IMR-90 (cell line): ENCODE data around the gene DYRK1A. TPM values are rescaled to one million over a fixed set of nuclear protein-coding genes. Genes with fewer than 3 reads are reported as not detected.
A peak's percentile ranks its signal among the peaks of the same experiment; 100 is the strongest.

ENCODE experiments used
- ATAC-seq: fragments of 200-7000 bp; cut with Tn5 transposase; 2 replicates; pipeline ENCODE4 v1.9.1; 2020; ENCODE audit warnings: low read depth, mild to moderate bottlenecking, moderate library complexity
- BruUV-seq: library from RNA; stranded (reverse); fragments of 400-500 nt; replicated peaks from 2 replicates; lab custom pipeline; 2021; lab: Mats Ljungman, UMichigan
- CTCF ChIA-PET: fragments of 300-600 bp; formaldehyde crosslinking; extraction: SDS; loops from one replicate; lab custom pipeline; 2021; ENCODE audit warnings: antibody characterized with exemption; lab: Yijun Ruan, JAX
- POLR2A ChIA-PET: fragments of 300-600 bp; sonication (Branson Sonifier 250); formaldehyde crosslinking; loops from one replicate; lab custom pipeline; 2022; ENCODE audit warnings: antibody characterized with exemption; ENCODE audit not compliant: unreplicated experiment; lab: Charles Lee
- DNase-seq: peaks from one replicate; pipeline ENCODE4 v3.0.0; 2013
- H2AFZ ChIP-seq: replicated peaks from 2 replicates; pipeline ENCODE3; 2013; ENCODE audit warnings: low read length, mild to moderate bottlenecking; ENCODE audit not compliant: poor library complexity
- H2AK5ac ChIP-seq: 2 replicates; pipeline ENCODE4 v1.6.1; 2013; ENCODE audit warnings: low read depth, low read length, inconsistent platforms
- H2AK9ac ChIP-seq: replicated peaks from 2 replicates; pipeline ENCODE3; 2013; ENCODE audit warnings: mild to moderate bottlenecking, low read depth, low read length, moderate library complexity; ENCODE audit not compliant: poor library complexity
- H2BK120ac ChIP-seq: 2 replicates; pipeline ENCODE4 v1.6.1; 2013; ENCODE audit warnings: low read depth, low read length, inconsistent platforms
- H2BK15ac ChIP-seq: 3 replicates; pipeline ENCODE4 v1.6.1; 2013; ENCODE audit warnings: low read depth, low read length, inconsistent platforms
- H2BK20ac ChIP-seq: 2 replicates; pipeline ENCODE4 v1.6.1; 2013; ENCODE audit warnings: low read depth, mild to moderate bottlenecking, inconsistent platforms, low read length, moderate library complexity
- H2BK5ac ChIP-seq: 2 replicates; pipeline ENCODE4 v1.6.1; 2013; ENCODE audit warnings: mild to moderate bottlenecking, low read depth, low read length, inconsistent platforms; ENCODE audit not compliant: poor library complexity, severe bottlenecking
- H3K14ac ChIP-seq: replicated peaks from 2 replicates; pipeline ENCODE4 v1.6.1; 2013; ENCODE audit warnings: low read depth, low read length, inconsistent platforms
- H3K18ac ChIP-seq: 2 replicates; pipeline ENCODE4 v1.6.1; 2013; ENCODE audit warnings: low read depth, low read length, control low read depth
- H3K23ac ChIP-seq: 2 replicates; pipeline ENCODE4 v1.6.1; 2013; ENCODE audit warnings: low read depth, low read length, inconsistent platforms
- H3K27ac ChIP-seq: 2 replicates; pipeline ENCODE4 v1.5.1; 2013; ENCODE audit warnings: mild to moderate bottlenecking, control low read depth, low read length; ENCODE audit not compliant: insufficient read depth
- H3K27me3 ChIP-seq: 2 replicates; pipeline ENCODE4 v1.6.1; 2013; ENCODE audit warnings: low read length; ENCODE audit not compliant: control insufficient read depth, insufficient read depth
- H3K36me3 ChIP-seq: 2 replicates; pipeline ENCODE4 v1.6.1; 2013; ENCODE audit warnings: low read length, mixed read lengths; ENCODE audit not compliant: control insufficient read depth, insufficient read depth
- H3K4ac ChIP-seq: 2 replicates; pipeline ENCODE4 v1.6.1; 2013; ENCODE audit warnings: low read depth, low read length, inconsistent platforms
- H3K4me1 ChIP-seq: 2 replicates; pipeline ENCODE4 v1.6.1; 2013; ENCODE audit warnings: low read length, mixed read lengths; ENCODE audit not compliant: control insufficient read depth, insufficient read depth
- H3K4me2 ChIP-seq: 2 replicates; pipeline ENCODE4 v1.6.1; 2013; ENCODE audit warnings: low read depth, mild to moderate bottlenecking, control low read depth, low read length, moderate library complexity
- H3K4me3 ChIP-seq: 2 replicates; pipeline ENCODE4 v1.5.1; 2013; ENCODE audit warnings: low read depth, mild to moderate bottlenecking, control low read depth, low read length, moderate library complexity; ENCODE audit not compliant: insufficient read depth
- H3K56ac ChIP-seq: 2 replicates; pipeline ENCODE4 v1.6.1; 2013; ENCODE audit warnings: low read length, inconsistent platforms; ENCODE audit not compliant: insufficient read depth; ENCODE audit errors: extremely low read depth
- H3K79me1 ChIP-seq, 2 experiments: 2 replicates each; pipeline ENCODE4 v1.6.1; 2013; ENCODE audit warnings: low read length in 2 of 2, inconsistent platforms in 1 of 2, low read depth in 1 of 2
- H3K9ac ChIP-seq: 2 replicates; pipeline ENCODE4 v1.6.1; 2013; ENCODE audit warnings: low read depth, low read length, control low read depth
- H3K9me1 ChIP-seq: 2 replicates; pipeline ENCODE4 v1.6.1; 2013; ENCODE audit warnings: low read length, inconsistent platforms; ENCODE audit not compliant: insufficient read depth
- H3K9me3 ChIP-seq: 2 replicates; pipeline ENCODE4 v1.6.1; 2013; ENCODE audit warnings: low read length; ENCODE audit not compliant: control insufficient read depth, insufficient read depth
- H4K20me1 ChIP-seq: 2 replicates; pipeline ENCODE4 v1.6.1; 2013; ENCODE audit warnings: low read length, inconsistent platforms; ENCODE audit not compliant: insufficient read depth
- H4K5ac ChIP-seq: 2 replicates; pipeline ENCODE4 v1.6.1; 2013; ENCODE audit warnings: mild to moderate bottlenecking, low read depth, low read length, control low read depth
- H4K8ac ChIP-seq, 2 experiments: 2 replicates each; pipeline ENCODE4 v1.6.1; 2013; ENCODE audit warnings: low read depth in 2 of 2, low read length in 2 of 2, control low read depth in 1 of 2, inconsistent platforms in 1 of 2
- H4K91ac ChIP-seq: 2 replicates; pipeline ENCODE4 v1.6.1; 2013; ENCODE audit warnings: low read depth, low read length, inconsistent platforms; ENCODE audit not compliant: insufficient read depth
- CEBPB ChIP-seq: IDR thresholded peaks from 2 replicates; pipeline ENCODE4 v1.6.1; 2012; ENCODE audit warnings: low read depth, low read length, improper control_type of control experiment
- MAFK ChIP-seq: IDR thresholded peaks from 2 replicates; pipeline ENCODE4 v1.6.1; 2012; ENCODE audit warnings: low read depth, low read length, improper control_type of control experiment
- NFE2L2 ChIP-seq: fragments of 150-350 bp; IDR thresholded peaks from 2 replicates; pipeline ENCODE4 v1.6.1; 2016; ENCODE audit warnings: low read depth, mild to moderate bottlenecking, low read length
- WGBS, 2 experiments: methylation state at CpG; one replicate each; pipeline versions ENCODE4 v1.1.5 to v1.1.7; 2013; ENCODE audit warnings: missing lambda C conversion rate in 2 of 2; ENCODE audit not compliant: insufficient read length in 1 of 2; ENCODE audit errors: extremely low coverage in 2 of 2; 5-methylcytosine and 5-hydroxymethylcytosine counted together
- dilution Hi-C: fragments of 300-500 bp; cut with HindIII; formaldehyde crosslinking; loops from one replicate; pipeline ENCODE4 v1.14.3; 2018; ENCODE audit warnings: low sequenced_read_pairs; ENCODE audit not compliant: unreplicated experiment
- in situ Hi-C: fragments of 300-500 bp; cut with MboI; formaldehyde crosslinking; loops from 3 replicates; pipeline ENCODE4 v1.14.3; 2019; ENCODE audit warnings: low sequenced_read_pairs, inconsistent platforms, mixed read lengths
- intact Hi-C: fragments of 100-400 bp; cut with micrococcal nuclease; formaldehyde crosslinking; loops from 2 replicates; pipeline ENCODE4 v1.10.0; 2022
- polyA plus RNA-seq, 3 experiments: library from polyadenylated mRNA; depleted of rRNA; stranded (reverse); fragments of >200 nt; gene quantifications; 2 replicates each; pipeline ENCODE4 v1.2.3, GENCODE V29; 2012; ENCODE audit warnings: low replicate concordance in 1 of 3
- total RNA-seq: library from RNA; depleted of rRNA; stranded (reverse); fragments of >200 nt; gene quantifications from 2 replicates; pipeline ENCODE4 v1.2.3, GENCODE V29; 2012

DYRK1A gene
- total and polyA plus RNA-seq, 2 of the 4 experiments (the other 2 are of a cell fraction) = 18.6 to 50.5 TPM

DNA sequence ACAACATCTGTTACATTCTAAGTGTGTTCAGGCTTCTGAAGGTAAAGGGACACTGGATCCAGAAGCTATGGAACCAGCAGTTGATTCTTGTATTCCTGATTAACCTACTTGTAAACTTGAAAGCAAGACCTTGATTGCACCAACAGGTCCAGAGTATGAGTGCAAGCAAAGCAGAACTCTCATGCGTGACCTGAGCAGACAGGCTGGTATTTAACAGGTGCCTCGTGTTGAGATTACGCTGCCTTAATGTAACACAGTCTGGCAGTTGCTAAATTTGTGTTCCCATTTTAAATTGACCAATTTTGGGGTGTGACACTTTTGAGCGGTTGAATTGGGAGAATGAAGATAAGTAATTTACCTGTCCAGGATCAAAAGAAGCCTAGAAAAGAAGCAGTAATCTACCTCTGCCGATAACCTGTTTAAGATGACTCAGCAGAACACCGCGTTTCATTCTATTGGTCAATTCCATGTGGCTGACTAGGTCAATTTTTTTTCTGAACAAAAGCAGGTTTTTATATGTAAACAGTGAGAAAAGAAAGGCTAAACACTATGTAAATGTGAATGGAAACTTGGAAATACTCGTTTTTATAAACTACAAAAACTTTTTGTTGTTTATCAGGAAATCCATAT, 147.6 kb downstream of the DYRK1A start:
- Histone ChIP-seq H3K4ac (no peak overlapping the region), H3K4me3 (no peak overlapping the region), H3K56ac (no peak overlapping the region), H4K91ac (no peak overlapping the region), H2BK20ac (no peak overlapping the region), H2BK120ac (no peak overlapping the region), H2BK5ac (no peak overlapping the region), H4K20me1 (no peaks in the 10 kb centered on the region), H3K9me1 (peaks cover 6% of the 10 kb centered on the region), H3K14ac (0 out of 2 replicates have a peak overlapping the region, but pooled peaks have one; percentile 36), H2AK9ac (no peak overlapping the region), H2AFZ (no peak overlapping the region), H3K4me2 (no peak overlapping the region), H4K5ac (no peak overlapping the region), H3K36me3 (peaks cover 44% of the 10 kb centered on the region), H3K9me3 (no peaks in the 10 kb centered on the region), H3K27ac (no peak overlapping the region), H3K23ac (no peak overlapping the region), H3K18ac (no peak overlapping the region), H3K9ac (no peak overlapping the region), H3K79me1 (peaks cover 23 to 52% of the 10 kb centered on the region in 2 experiments), H3K4me1 (no peaks in the 10 kb centered on the region), H4K8ac (no peak overlapping the region), H2AK5ac (no peak overlapping the region), H2BK15ac (no peak overlapping the region), H3K27me3 (no peaks in the 10 kb centered on the region)
- CTCF ChIA-PET = no interaction called here
- POLR2A ChIA-PET = no interaction called here
- dilution Hi-C loops = no loop called here
- no TSS peak for BruUV-seq
- WGBS, 2 experiments = 93% methylated on average over 4 of the region's 8 CpGs; no CpG with 5 or more reads in 1 of the 2 experiments
- intact Hi-C loops = no loop called here
- no peak for ATAC-seq
- no peak for DNase-seq
- in situ Hi-C loops = no loop called here
- no peak for TF ChIP-seq CEBPB
- TF ChIP-seq NFE2L2 = peak; percentile 85
- peak; percentile 92 for TF ChIP-seq MAFK
